ENCODE measurements around the gene GPRASP2. TPM values are rescaled to one million over a fixed set of nuclear protein-coding genes. Genes with fewer than 3 reads are reported as not detected.

GPRASP2 gene
- total and polyA plus RNA-seq, 9 of the 15 experiments (the other 6 are each of a cell fraction or from before 2014, with no cell fraction given) = 1.2 to 3.3 (median 2.1) TPM

- Histone ChIP-seq H3K27ac (ENCODE audit: extremely low read depth, low read depth, low read length) (no peak overlapping the region), H2AFZ (ENCODE audit: low read depth, low read length) (no peak overlapping the region), H3K36me3 (ENCODE audit: control insufficient read depth, insufficient read depth, low read length) (no peaks in the 10 kb centered on the region), H3K4me2 (ENCODE audit: insufficient read depth, low read length) (no peak overlapping the region), H3K27me3 (ENCODE audit: control insufficient read depth in 2 of 2, insufficient read depth in 2 of 2, low read length in 2 of 2) (no peaks in the 10 kb centered on the region), H3K79me2 (ENCODE audit: control insufficient read depth, insufficient read depth, low read length) (no peaks in the 10 kb centered on the region), H3K9ac (ENCODE audit: insufficient read depth in 1 of 2, low read depth in 2 of 2, low read length in 2 of 2) (no peak overlapping the region), H3K4me3 (no peak overlapping the region), H4K20me1 (replicated peaks; ENCODE audit: control insufficient read depth, insufficient read depth, low read length) (no peaks in the 10 kb centered on the region), H3K4me1 (replicated peaks in 1 of 2; ENCODE audit: control insufficient read depth in 2 of 2, insufficient read depth in 2 of 2, low read length in 2 of 2) (no peaks in the 10 kb centered on the region; a peak in 2 of 5 replicates), H3K9me3 (replicated peaks; ENCODE audit: control insufficient read depth, insufficient read depth, low read depth, low read length) (no peaks in the 10 kb centered on the region), H3K9me1 (ENCODE audit: control insufficient read depth, insufficient read depth, low read length) (no peaks in the 10 kb centered on the region)
- POLR2A ChIA-PET = no interaction called here
- in situ Hi-C loops (cut with MboI) = no loop called here
- no TSS peak for BruUV-seq (replicated peaks)
- peak in 1 of 4 experiments; percentile 47 for DNase-seq (ENCODE audit: extremely low read depth in 1 of 4, low spot score in 3 of 4)
- WGBS (ENCODE audit: insufficient coverage, low coverage, missing lambda C conversion rate) = 8% methylated on average over 7 of the region's 7 CpGs
- FAIRE-seq = no peak
- CTCF ChIA-PET (ENCODE audit: low intra/inter-chr PET ratio) = no interaction called here
- TF ChIP-seq ETV5 (CRISPR knock-in tag; IDR thresholded peaks at IDR 0.05; ENCODE audit: low read depth) (no peak), SMARCE1 (IDR thresholded peaks at IDR 0.05) (no peak), NFIC (IDR thresholded peaks at IDR 0.05) (peak; percentile 84)
- intact Hi-C loops (cut with micrococcal nuclease) = no loop called here
- ATAC-seq = no peak
Measured at GRCh38 chrX:102739657-102740056, 27.4 kb downstream of the GPRASP2 start.

DNA sequence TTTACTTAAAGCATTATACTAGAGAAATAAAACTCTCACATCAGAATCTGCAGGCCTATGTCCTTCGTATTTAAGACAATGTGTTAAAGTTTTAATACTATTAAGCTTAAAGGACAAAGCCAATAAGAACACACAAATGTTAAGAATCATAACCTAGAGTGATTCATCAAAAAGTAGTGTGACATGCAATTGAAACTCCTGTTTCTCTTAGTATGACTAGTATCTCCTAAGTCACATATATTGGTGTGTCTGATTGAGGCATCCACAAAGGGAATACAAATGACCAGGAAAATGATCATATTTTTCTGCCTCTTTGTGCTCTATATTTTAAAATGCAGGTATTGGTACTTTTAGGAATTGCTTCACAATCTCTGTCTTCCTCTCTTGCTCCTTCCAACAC is 32.1 kb downstream of the GPRASP2 start:
- WGBS (ENCODE audit: insufficient coverage, low coverage, missing lambda C conversion rate) = 14% methylated on average over 1 of the region's 1 CpG

More for the DNA sequence above, 32.1 kb downstream of the GPRASP2 start:
- Histone ChIP-seq H4K20me1 (replicated peaks; ENCODE audit: control insufficient read depth, insufficient read depth, low read length) (no peaks in the 10 kb centered on the region), H3K4me2 (ENCODE audit: insufficient read depth, low read length) (no peak overlapping the region), H3K4me1 (replicated peaks in 1 of 2; ENCODE audit: control insufficient read depth in 2 of 2, insufficient read depth in 2 of 2, low read length in 2 of 2) (no peaks in the 10 kb centered on the region; a peak in 3 of 5 replicates), H3K79me2 (ENCODE audit: control insufficient read depth, insufficient read depth, low read length) (no peaks in the 10 kb centered on the region), H3K9ac (ENCODE audit: insufficient read depth in 1 of 2, low read depth in 2 of 2, low read length in 2 of 2) (no peak overlapping the region), H3K36me3 (ENCODE audit: control insufficient read depth, insufficient read depth, low read length) (no peaks in the 10 kb centered on the region), H3K27me3 (ENCODE audit: control insufficient read depth in 2 of 2, insufficient read depth in 2 of 2, low read length in 2 of 2) (no peaks in the 10 kb centered on the region), H2AFZ (ENCODE audit: low read depth, low read length) (no peak overlapping the region), H3K4me3 (no peak overlapping the region), H3K27ac (ENCODE audit: extremely low read depth, low read depth, low read length) (no peak overlapping the region), H3K9me1 (ENCODE audit: control insufficient read depth, insufficient read depth, low read length) (no peaks in the 10 kb centered on the region), H3K9me3 (replicated peaks; ENCODE audit: control insufficient read depth, insufficient read depth, low read depth, low read length) (no peaks in the 10 kb centered on the region)
- intact Hi-C loops (cut with micrococcal nuclease) = no loop called here
- ChIA-PET CTCF (ENCODE audit: low intra/inter-chr PET ratio) (no interaction called here), POLR2A (no interaction called here)
- no TSS peak for BruUV-seq (replicated peaks)
- no peak for TF ChIP-seq NCOA6 (IDR thresholded peaks at IDR 0.05)
- TF ChIP-seq ZNF695 (CRISPR knock-in tag; IDR thresholded peaks at IDR 0.05) = no peak
- no peak for TF ChIP-seq ELF2 (CRISPR knock-in tag; IDR thresholded peaks at IDR 0.05)
- TF ChIP-seq CBX2 (IDR thresholded peaks at IDR 0.05; ENCODE audit: insufficient read depth, low read length, poor library complexity, severe bottlenecking) = no peak
- no peak for TF ChIP-seq FOXO4 (CRISPR knock-in tag; IDR thresholded peaks at IDR 0.05)
- TF ChIP-seq BRD4 (IDR thresholded peaks at IDR 0.05) = no peak
- TF ChIP-seq ARNT (IDR thresholded peaks at IDR 0.05) = no peak
- TF ChIP-seq, protein P1, sequence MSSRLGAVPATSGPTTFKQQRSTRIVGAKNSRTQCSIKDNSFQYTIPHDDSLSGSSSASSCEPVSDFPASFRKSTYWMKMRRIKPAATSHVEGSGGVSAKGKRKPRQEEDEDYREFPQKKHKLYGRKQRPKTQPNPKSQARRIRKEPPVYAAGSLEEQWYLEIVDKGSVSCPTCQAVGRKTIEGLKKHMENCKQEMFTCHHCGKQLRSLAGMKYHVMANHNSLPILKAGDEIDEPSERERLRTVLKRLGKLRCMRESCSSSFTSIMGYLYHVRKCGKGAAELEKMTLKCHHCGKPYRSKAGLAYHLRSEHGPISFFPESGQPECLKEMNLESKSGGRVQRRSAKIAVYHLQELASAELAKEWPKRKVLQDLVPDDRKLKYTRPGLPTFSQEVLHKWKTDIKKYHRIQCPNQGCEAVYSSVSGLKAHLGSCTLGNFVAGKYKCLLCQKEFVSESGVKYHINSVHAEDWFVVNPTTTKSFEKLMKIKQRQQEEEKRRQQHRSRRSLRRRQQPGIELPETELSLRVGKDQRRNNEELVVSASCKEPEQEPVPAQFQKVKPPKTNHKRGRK (tag; IDR thresholded peaks at IDR 0.05) = no peak
- TF ChIP-seq NFE2L1 (tag; IDR thresholded peaks at IDR 0.05; ENCODE audit: borderline replicate concordance, low read depth) = no peak
- TF ChIP-seq BCOR (IDR thresholded peaks at IDR 0.05) = no peak
- ATAC-seq (no peak), FAIRE-seq (no peak), DNase-seq (ENCODE audit: extremely low read depth in 1 of 4, low spot score in 3 of 4) (no peak)
- in situ Hi-C loops (cut with MboI) = no loop called here
